Sigmoid colon (tissue), 7 donors: ENCODE measurements around the gene CALHM2. TPM values are rescaled to one million over a fixed set of nuclear protein-coding genes. Genes with fewer than 3 reads are reported as not detected.
"Not testable (repeated sequence)": the region's sequence is repeated elsewhere in the genome, so short reads cannot be mapped to it uniquely, and the experiment has no call there.

Experiments used
- DNase-seq: peaks from one replicate; pipeline ENCODE4 v3.0.0-alpha.2; 2019
- H3K27ac ChIP-seq, 4 donors: fragments of 200-600 bp; sonication (generic); one replicate each; pipeline ENCODE4 v1.5.1; 2016 to 2019; ENCODE audit warnings: mild to moderate bottlenecking in 1 of 4
- H3K27me3 ChIP-seq, 3 donors: fragments of 200-600 bp; sonication (generic); one replicate each; pipeline ENCODE4 v1.5.1; 2019; ENCODE audit warnings: mild to moderate bottlenecking in 1 of 3
- H3K36me3 ChIP-seq, 4 donors: fragments of 200-600 bp; sonication (generic); one replicate each; pipeline ENCODE4 v1.5.1; 2016 to 2019
- H3K4me1 ChIP-seq, 4 donors: fragments of 200-600 bp; sonication (generic); one replicate each; pipeline ENCODE4 v1.5.1; 2017 to 2019
- H3K4me3 ChIP-seq, 4 donors: fragments of 200-600 bp; sonication (generic); one replicate each; pipeline ENCODE4 v1.5.1; 2017 to 2019; ENCODE audit warnings: mild to moderate bottlenecking in 2 of 4, moderate library complexity in 1 of 4
- H3K9me3 ChIP-seq, 4 donors: fragments of 200-600 bp in 3 of 4; sonication (generic) in 3 of 4; one replicate each; pipeline versions ENCODE4 v1.5.1 to v1.6.1; 2013 to 2019
- EP300 ChIP-seq, 4 donors: sonication (generic); formaldehyde crosslinking; IDR thresholded peaks; one replicate each; pipeline ENCODE4 v1.6.1; 2017; ENCODE audit warnings: antibody characterized with exemption in 4 of 4
- POLR2A ChIP-seq, 2 donors: fragments of 450-650 bp; IDR thresholded peaks; one replicate each; pipeline ENCODE4 v1.6.1; 2016; ENCODE audit warnings: antibody characterized with exemption in 2 of 2, mild to moderate bottlenecking in 2 of 2, moderate library complexity in 2 of 2
- POLR2AphosphoS5 ChIP-seq, 4 donors: sonication (generic); formaldehyde crosslinking; IDR thresholded peaks; one replicate each; pipeline ENCODE4 v1.6.1; 2017; ENCODE audit warnings: antibody characterized with exemption in 4 of 4
- WGBS, 2 donors: extraction: QIAGEN DNeasy Blood & Tissue Kit; methylation state at CpG; one replicate each; pipeline ENCODE4 v1.1.7; 2013; 5-methylcytosine and 5-hydroxymethylcytosine counted together
- intact Hi-C: fragments of 100-400 bp; cut with DNase I; formaldehyde crosslinking; loops from one replicate; pipeline ENCODE4 v1.15.1; 2023
- polyA plus RNA-seq, 3 donors: library from polyadenylated mRNA; stranded (reverse); fragments of 200-250 nt; gene quantifications; one replicate each; pipeline ENCODE4 v1.2.3, GENCODE V29; 2013
- total RNA-seq, 4 donors: library from RNA; depleted of rRNA; stranded (reverse); fragments of >200 nt; gene quantifications; one replicate each; pipeline ENCODE4 v1.1.0, GENCODE V29; 2016
- TF ChIP-seq, protein P1 (sequence below), 4 experiments: fragments of 450-650 bp in 3 of 4; fragments of 200-600 bp in 1 of 4; IDR thresholded peaks; one replicate each; pipeline ENCODE4 v1.5.1; 2016 to 2019; ENCODE audit warnings: antibody characterized with exemption in 4 of 4, mild to moderate bottlenecking in 3 of 4, moderate library complexity in 2 of 4
- donor health status: healthy with polysubstance abuse.
- donor health status: Bipolar disorder and iron deficiency.
- donor health status: healthy.

CALHM2 gene
- total and polyA plus RNA-seq, 7 donors, result 5.5 to 55.4 (median 27.4) TPM

DNA sequence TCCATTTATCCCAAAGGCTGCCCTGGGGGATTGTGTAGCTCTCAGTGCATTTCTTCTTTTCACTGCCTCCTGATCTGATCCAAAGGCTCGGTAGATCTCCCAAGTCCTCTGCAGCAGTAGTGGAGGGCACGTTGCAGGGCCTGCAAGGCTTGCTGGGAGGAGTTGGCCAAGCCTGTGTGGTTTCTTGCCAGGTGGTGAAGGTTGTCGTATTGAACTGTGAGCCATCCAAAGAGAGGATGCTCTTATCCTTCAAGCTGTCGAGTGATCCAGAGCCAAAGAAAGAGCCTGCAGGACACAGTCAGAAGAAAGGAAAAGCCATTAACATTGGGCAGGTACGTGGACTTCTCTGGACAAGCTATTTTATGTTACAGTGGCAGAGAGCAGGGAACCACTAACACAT lies 34.6 kb downstream of the CALHM2 start:
- Histone ChIP-seq H3K36me3 (peaks cover 68 to 95% (median 82%) of the 10 kb centered on the region in 4 donors), H3K4me1 (no peaks in the 10 kb centered on the region), H3K27me3 (no peaks in the 10 kb centered on the region), H3K27ac (no peak overlapping the region), H3K4me3 (no peak overlapping the region), H3K9me3 (no peaks in the 10 kb centered on the region)
- no peak for DNase-seq
- 92 to 94% methylated on average over 5 of the region's 5 CpGs for WGBS, 2 donors
- intact Hi-C loops, result loop anchor here (1.0 to 5.0 kb wide), 2 partner anchors 68 to 175 kb away; no protein-coding TSS in a partner anchor
- TF ChIP-seq, protein P1, sequence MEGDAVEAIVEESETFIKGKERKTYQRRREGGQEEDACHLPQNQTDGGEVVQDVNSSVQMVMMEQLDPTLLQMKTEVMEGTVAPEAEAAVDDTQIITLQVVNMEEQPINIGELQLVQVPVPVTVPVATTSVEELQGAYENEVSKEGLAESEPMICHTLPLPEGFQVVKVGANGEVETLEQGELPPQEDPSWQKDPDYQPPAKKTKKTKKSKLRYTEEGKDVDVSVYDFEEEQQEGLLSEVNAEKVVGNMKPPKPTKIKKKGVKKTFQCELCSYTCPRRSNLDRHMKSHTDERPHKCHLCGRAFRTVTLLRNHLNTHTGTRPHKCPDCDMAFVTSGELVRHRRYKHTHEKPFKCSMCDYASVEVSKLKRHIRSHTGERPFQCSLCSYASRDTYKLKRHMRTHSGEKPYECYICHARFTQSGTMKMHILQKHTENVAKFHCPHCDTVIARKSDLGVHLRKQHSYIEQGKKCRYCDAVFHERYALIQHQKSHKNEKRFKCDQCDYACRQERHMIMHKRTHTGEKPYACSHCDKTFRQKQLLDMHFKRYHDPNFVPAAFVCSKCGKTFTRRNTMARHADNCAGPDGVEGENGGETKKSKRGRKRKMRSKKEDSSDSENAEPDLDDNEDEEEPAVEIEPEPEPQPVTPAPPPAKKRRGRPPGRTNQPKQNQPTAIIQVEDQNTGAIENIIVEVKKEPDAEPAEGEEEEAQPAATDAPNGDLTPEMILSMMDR (IDR thresholded peaks at IDR 0.05), result no peak
- TF ChIP-seq POLR2AphosphoS5 (IDR thresholded peaks at IDR 0.05), result no peak
- TF ChIP-seq EP300 (IDR thresholded peaks at IDR 0.05), result no peak
- TF ChIP-seq POLR2A (IDR thresholded peaks at IDR 0.05), result no peak

DNA sequence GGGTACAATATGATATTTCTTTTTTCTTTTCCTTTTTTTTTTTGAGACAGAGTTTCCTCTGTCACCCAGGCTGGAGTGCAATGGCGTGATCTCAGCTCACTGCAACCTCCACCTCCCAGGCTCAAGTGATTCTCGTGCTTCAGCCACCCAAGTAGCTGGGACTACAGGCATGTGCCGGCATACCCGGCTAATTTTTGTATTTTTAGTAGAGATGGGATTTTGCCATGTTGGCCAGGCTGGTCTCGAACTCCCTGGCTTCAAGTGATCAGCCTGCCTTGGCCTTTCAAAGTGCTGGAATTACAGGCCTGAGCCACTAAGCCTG lies 35.1 kb downstream of the CALHM2 start:
- peaks cover 68 to 95% (median 81%) of the 10 kb centered on the region in 4 donors for H3K36me3 ChIP-seq
- intact Hi-C loops, result loop anchor here (1.0 to 5.0 kb wide), 2 partner anchors 68 to 175 kb away; no protein-coding TSS in a partner anchor

DNA sequence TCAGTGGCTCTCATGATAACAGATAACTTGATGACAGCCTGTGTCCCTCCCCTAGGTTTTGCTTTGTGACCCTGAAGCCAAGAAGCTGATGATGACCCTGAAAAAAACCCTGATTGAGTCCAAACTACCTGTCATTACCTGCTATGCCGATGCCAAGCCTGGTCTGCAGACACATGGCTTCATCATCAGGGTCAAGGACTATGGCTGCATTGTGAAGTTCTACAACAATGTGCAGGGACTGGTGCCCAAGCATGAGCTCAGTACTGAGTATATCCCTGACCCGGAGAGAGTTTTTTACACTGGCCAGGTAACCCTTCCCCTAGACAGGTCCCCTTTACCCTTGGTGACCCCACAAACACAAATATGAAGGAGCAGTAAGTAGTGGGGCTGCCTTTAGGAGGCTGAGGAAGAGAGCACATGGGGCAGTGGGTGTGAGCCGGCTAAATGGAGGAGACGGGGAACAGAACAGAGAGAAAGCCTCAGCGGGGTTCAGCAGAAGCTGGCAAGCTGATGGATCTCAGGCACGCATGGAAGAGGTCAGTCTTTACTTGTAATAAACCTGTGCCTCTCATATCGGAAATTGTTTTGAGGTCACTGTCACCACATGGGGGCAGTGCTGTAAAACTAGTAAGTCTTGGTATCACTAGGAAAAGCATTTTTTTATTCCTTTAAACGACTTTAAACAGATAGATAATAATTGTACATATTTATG lies 35.6 kb downstream of the CALHM2 start:
- Histone ChIP-seq H3K4me3 (no peak overlapping the region), H3K27me3 (no peaks in the 10 kb centered on the region), H3K9me3 (no peaks in the 10 kb centered on the region), H3K4me1 (no peaks in the 10 kb centered on the region), H3K27ac (no peak overlapping the region), H3K36me3 (peaks cover 68 to 99% (median 84%) of the 10 kb centered on the region in 4 donors)
- intact Hi-C loops, result loop anchor here (1.0 to 5.0 kb wide), 2 partner anchors 69 to 176 kb away; no protein-coding TSS in a partner anchor
- TF ChIP-seq, protein P1 (IDR thresholded peaks at IDR 0.05), result peak in 3 of 4 experiments; percentile 21 to 56 (median 36)
- no peak for TF ChIP-seq POLR2AphosphoS5 (IDR thresholded peaks at IDR 0.05)
- 52 to 56% methylated on average over 8 of the region's 8 CpGs for WGBS, 2 donors
- peak; percentile 78 for DNase-seq

More for the DNA sequence above, 35.1 kb downstream of the CALHM2 start:
- DNase-seq, H3K27me3 ChIP-seq, H3K27ac ChIP-seq, H3K9me3 ChIP-seq, H3K4me3 ChIP-seq, H3K4me1 ChIP-seq: not testable (repeated sequence)
- 93 to 94% methylated on average over 5 of the region's 5 CpGs for WGBS, 2 donors

DNA sequence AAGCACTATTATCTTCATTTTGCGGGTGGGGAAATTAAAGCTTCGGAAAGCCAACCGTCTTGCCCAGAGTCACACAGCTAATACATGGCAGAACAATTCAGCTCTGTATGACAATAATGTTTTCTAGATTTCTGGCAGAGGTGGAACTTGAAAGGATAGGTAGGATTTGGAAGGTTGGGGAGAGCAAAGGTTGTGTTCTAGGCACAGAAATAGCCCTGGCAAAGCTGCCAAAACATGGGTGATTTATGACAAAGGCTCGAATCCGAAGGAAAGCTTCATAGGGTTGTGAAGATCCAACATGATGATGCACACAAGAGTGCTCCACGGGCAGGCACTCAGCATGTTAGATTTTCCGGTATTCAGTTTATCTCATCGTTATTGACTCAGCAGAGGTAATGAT lies 36.6 kb downstream of the CALHM2 start:
- Histone ChIP-seq H3K27ac (no peak overlapping the region), H3K4me1 (no peaks in the 10 kb centered on the region), H3K36me3 (peaks cover 59 to 100% (median 80%) of the 10 kb centered on the region in 4 donors), H3K4me3 (no peak overlapping the region), H3K9me3 (no peaks in the 10 kb centered on the region), H3K27me3 (no peaks in the 10 kb centered on the region)
- DNase-seq, result no peak
- 72 to 84% methylated on average over 8 of the region's 8 CpGs for whole genome bisulfite sequencing, 2 donors
- intact Hi-C loops, result loop anchor here (5.0 kb wide), 1 partner anchor 177 kb away; no protein-coding TSS in a partner anchor
- TF ChIP-seq POLR2AphosphoS5 (IDR thresholded peaks at IDR 0.05), result no peak
- TF ChIP-seq EP300 (IDR thresholded peaks at IDR 0.05), result no peak
- TF ChIP-seq, protein P1 (IDR thresholded peaks at IDR 0.05), result no peak
- no peak for TF ChIP-seq POLR2A (IDR thresholded peaks at IDR 0.05)

DNA sequence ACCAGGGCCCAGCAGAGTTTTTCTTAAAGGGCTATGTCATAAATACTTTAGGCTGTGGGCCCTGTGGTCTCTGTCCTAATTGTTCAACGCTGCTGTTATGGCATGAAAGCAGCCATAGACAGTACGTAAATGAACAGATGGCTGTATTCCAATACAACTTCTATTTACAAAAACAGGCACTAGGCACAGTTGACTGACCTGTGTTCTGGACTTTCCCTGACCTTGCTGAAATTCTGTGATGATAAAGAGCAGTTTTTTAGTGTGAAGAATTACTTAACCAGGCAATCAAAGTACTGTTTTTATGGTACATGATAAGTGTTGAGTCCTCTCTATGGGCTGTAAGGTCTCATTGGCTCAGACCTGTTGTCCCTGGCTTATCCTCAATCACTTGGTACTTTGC lies 38.6 kb downstream of the CALHM2 start:
- DNase-seq, result no peak
- H3K4me1 ChIP-seq, result no peaks in the 10 kb centered on the region
- 92 to 96% methylated on average over 2 of the region's 2 CpGs for WGBS, 2 donors
- TF ChIP-seq, protein P1 (IDR thresholded peaks at IDR 0.05), result no peak
- no peak for TF ChIP-seq POLR2A (IDR thresholded peaks at IDR 0.05)
- TF ChIP-seq EP300 (IDR thresholded peaks at IDR 0.05), result no peak
- no peak for TF ChIP-seq POLR2AphosphoS5 (IDR thresholded peaks at IDR 0.05)
- H3K9me3 ChIP-seq, result no peaks in the 10 kb centered on the region
- no peak overlapping the region for H3K4me3 ChIP-seq
- intact Hi-C loops, result no loop called here
- no peaks in the 10 kb centered on the region for H3K27me3 ChIP-seq
- H3K36me3 ChIP-seq, result peaks cover 50 to 100% (median 70%) of the 10 kb centered on the region in 4 donors
- H3K27ac ChIP-seq, result no peak overlapping the region
